ENCODE data around the gene FAAP20.

DNA sequence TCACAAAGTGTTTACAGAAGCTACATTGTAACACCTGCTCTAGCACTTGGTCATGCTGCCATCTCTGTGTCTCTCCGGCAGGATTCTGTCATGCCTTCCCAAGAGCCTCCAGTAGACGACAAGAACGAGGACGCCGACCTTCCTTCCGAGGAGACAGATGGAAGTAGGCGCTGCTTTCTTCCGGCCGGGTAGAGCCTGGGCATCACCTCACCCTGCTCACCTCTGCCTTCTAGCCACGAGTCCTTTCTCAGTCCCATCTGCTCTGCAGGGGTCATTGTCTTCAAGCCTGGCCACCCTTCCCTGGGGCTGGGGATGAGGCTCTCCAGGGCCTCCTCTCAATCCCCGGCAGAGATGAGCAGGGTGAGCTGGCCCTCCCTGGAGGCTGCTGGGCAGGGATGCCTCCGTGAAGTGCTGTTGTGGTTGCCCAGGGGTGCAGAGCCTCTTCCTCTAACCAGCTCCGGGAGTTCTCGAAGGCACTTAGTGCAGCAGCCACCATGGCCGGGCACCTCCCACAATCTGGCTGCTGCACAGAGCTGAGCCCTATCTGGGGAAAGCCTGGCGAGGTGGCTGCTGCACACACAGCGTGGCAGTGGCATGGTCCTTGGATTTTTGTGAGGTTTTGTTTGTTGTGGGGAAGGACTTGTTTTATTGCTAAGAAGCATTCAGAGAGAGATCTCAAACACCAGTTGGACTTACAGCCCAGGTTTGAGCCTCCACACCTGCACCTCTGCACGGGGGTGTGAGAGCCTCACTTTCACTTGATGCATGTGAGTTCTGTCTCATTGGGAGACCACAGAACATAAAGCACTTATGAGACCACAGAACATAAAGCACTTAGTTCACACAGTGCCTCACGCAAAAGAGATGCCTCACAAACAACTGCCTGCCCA, 48.4 kb downstream of the FAAP20 start:
- TF ChIP-seq, protein P1, sequence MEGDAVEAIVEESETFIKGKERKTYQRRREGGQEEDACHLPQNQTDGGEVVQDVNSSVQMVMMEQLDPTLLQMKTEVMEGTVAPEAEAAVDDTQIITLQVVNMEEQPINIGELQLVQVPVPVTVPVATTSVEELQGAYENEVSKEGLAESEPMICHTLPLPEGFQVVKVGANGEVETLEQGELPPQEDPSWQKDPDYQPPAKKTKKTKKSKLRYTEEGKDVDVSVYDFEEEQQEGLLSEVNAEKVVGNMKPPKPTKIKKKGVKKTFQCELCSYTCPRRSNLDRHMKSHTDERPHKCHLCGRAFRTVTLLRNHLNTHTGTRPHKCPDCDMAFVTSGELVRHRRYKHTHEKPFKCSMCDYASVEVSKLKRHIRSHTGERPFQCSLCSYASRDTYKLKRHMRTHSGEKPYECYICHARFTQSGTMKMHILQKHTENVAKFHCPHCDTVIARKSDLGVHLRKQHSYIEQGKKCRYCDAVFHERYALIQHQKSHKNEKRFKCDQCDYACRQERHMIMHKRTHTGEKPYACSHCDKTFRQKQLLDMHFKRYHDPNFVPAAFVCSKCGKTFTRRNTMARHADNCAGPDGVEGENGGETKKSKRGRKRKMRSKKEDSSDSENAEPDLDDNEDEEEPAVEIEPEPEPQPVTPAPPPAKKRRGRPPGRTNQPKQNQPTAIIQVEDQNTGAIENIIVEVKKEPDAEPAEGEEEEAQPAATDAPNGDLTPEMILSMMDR (IDR thresholded peaks at IDR 0.05): no peak
- TF ChIP-seq POLR2AphosphoS5 (IDR thresholded peaks at IDR 0.05): no peak
